ENCODE data around the gene NBEA.

The NBEA gene

DNA sequence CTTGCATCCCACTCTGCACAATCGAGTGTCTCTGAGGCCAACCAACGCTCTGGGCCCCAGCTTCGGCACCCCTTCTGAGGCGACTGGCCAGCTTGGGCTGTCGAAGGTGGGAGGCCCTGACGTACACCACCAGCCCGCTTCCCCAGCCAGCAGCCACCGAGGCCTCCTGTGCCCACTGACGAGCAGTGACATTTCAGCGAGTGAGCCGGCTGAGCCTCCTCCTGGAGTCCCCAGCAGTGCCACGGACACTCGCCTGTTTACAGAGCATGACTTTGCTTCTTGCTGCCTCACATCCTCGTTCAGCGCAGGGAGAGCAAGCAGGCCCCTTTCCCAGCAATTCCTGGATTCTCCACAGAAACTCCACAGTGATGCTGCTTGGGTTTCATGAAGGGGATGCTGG is 774.7 kb downstream of the NBEA start:
- TF ChIP-seq ZFX (IDR thresholded peaks at IDR 0.05): no peak
- TF ChIP-seq, protein P1, sequence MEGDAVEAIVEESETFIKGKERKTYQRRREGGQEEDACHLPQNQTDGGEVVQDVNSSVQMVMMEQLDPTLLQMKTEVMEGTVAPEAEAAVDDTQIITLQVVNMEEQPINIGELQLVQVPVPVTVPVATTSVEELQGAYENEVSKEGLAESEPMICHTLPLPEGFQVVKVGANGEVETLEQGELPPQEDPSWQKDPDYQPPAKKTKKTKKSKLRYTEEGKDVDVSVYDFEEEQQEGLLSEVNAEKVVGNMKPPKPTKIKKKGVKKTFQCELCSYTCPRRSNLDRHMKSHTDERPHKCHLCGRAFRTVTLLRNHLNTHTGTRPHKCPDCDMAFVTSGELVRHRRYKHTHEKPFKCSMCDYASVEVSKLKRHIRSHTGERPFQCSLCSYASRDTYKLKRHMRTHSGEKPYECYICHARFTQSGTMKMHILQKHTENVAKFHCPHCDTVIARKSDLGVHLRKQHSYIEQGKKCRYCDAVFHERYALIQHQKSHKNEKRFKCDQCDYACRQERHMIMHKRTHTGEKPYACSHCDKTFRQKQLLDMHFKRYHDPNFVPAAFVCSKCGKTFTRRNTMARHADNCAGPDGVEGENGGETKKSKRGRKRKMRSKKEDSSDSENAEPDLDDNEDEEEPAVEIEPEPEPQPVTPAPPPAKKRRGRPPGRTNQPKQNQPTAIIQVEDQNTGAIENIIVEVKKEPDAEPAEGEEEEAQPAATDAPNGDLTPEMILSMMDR (conservative IDR thresholded peaks at IDR 0.05): no peak
- no peak overlapping the region for H3K27ac ChIP-seq

DNA sequence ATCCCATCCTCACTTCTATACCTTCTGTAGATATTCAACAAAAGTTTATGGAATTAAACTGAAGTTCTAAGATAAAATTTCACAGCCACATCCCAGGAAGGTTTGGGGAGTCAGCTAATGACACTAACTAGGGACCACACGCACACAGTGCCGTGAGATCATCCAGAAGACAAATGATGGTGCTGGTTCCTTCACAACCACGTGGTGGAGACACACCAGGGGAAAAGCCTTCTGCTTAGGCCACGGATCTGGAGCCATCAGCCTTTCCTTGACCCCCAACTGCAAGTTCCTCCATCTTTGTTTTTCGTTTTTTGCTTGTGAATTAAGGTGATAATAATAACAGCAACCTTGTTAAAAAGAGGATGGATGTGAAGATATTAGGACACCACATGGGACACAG is 776.0 kb downstream of the NBEA start:
- TF ChIP-seq ZFX (IDR thresholded peaks at IDR 0.05): no peak
- TF ChIP-seq, protein P1 (conservative IDR thresholded peaks at IDR 0.05): peak; percentile 15; the same call in 1 of the 2 replicates
- H3K27ac ChIP-seq: no peak overlapping the region

DNA sequence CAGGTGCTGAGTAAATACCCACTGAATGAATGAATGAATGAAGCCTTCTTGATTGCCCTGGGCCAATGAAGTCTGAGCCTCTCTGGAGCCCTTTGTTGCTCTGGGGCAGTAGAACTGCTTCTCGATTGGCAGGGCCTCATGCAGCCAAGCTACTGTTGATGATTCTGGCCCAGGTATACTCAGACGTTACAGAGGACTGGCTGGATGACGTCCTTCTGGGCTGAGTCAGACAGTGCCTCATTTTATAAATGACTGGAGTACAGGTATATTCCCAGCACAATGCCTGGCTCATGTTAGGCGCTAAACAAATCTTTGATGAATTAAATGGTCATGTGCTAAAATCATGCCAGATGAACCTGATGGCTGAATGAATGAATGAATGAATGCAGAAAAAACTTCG is 778.2 kb downstream of the NBEA start:
- no peak for TF ChIP-seq ZFX (IDR thresholded peaks at IDR 0.05)
- TF ChIP-seq, protein P1 (conservative IDR thresholded peaks at IDR 0.05): no peak

DNA sequence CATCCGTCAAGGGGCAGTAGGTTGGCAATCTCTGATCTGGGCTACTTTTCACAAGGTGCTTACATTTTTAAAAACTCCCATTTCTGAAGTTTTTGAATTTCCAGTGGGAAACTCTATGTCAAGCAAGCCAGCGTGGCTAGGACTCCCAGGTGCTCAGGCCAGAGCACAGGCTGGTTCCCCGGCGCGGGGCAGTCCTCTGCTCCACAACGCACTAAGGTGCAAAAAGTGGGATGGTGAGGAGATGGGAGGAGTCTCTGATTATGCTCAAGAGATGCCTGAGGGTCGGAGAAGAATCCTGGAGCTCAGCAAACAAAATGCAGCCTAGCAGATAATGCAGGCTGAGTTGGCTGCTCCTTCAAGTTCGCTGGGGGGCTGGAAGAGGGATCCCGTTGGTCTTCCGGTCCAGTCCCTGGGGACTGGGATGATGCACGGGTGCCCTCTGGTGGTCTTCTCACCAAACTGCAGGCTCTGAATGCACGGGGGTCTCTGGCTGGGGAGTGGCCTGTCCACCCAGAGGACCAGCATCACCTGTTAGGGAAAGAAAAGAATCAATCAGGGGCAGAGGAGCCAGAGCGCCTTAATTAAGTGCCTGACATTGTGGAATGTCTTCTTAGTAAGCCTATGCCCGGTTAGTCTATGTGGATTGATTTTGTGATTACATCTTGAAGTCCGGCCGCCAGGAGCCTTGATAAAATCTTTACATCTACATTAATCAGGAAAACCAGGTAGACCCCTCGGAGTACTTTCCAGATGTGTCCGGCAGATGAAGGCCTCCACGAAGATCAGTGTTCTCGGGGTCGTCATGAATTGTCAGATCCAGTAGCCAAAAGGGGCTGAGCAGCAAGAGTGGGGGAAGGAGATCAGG is 778.9 kb downstream of the NBEA start:
- TF ChIP-seq ZFX (IDR thresholded peaks at IDR 0.05): no peak
- TF ChIP-seq, protein P1 (conservative IDR thresholded peaks at IDR 0.05): peak; percentile 93
- H3K27ac ChIP-seq: no peak overlapping the region

More for the DNA sequence above, 778.2 kb downstream of the NBEA start:
- no peak overlapping the region for H3K27ac ChIP-seq
